Measurements from ENCODE around the gene KCTD14.

DNA sequence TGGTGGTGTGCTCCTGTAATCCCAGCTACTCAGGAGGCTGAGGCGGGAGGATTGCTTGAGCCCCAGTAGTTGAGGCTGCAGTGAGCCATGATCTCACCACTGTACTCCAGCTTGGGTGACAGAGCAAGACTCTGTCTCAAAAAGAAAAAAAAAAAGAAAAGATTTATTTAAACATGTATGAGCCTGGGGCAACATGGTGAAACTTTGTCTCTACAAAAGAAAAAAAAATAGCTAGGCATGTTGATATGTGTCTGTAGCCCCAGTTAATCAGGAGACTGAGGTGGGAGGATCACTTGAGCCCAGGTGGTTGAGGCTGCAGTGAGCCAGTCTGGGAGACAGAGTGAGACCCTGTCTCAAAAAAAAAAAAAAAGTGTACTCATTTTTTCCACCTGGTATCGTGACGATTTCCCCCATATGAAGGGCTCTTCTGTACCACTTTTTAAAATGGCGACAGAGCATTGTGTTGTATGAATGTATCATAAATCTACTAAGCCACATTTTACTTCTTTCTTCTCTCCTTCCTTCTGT is 16.4 kb upstream of the KCTD14 start:
- TF ChIP-seq CTCF (conservative IDR thresholded peaks at IDR 0.05 in 1 of 2, IDR thresholded peaks at IDR 0.05 in 1 of 2; ENCODE audit: extremely low read depth in 1 of 2, insufficient read depth in 1 of 2, low read depth in 1 of 2, low read length in 2 of 2) (no peak), EZH2 (IDR thresholded peaks at IDR 0.05; ENCODE audit: borderline replicate concordance, low read length) (no peak)
